ENCODE data around the gene SMYD4.
"Not testable (repeated sequence)": the region's sequence is repeated elsewhere in the genome, so short reads cannot be mapped to it uniquely, and the experiment has no call there.

GRCh38 chr17:1856462-1856861 lies 26.8 kb upstream of the SMYD4 start:
- TF ChIP-seq EZH2 (IDR thresholded peaks at IDR 0.05; ENCODE audit: borderline replicate concordance, insufficient read depth, low read depth, low read length, poor library complexity, severe bottlenecking); CTCF (IDR thresholded peaks at IDR 0.05): not testable (repeated sequence)

Measured in B cell (primary cell).